Muscle layer of duodenum (tissue), 2 donors: ENCODE data around the gene GRIK4.

Experiments used
- H3K27ac ChIP-seq: one replicate; pipeline ENCODE4 v1.7.0; 2013; ENCODE audit warnings: mild to moderate bottlenecking, low read length
- H3K27me3 ChIP-seq: one replicate; pipeline ENCODE4 v1.7.0; 2013; ENCODE audit warnings: low read depth, mild to moderate bottlenecking, control low read depth, low read length
- H3K36me3 ChIP-seq, 2 donors: one replicate each; pipeline ENCODE4 v1.7.0; 2013; ENCODE audit warnings: low read length in 2 of 2, control low read depth in 1 of 2, mild to moderate bottlenecking in 1 of 2; ENCODE audit not compliant: insufficient read depth in 2 of 2, control insufficient read depth in 1 of 2
- H3K4me1 ChIP-seq, 2 donors: one replicate each; pipeline ENCODE4 v1.7.0; 2013; ENCODE audit warnings: low read length in 2 of 2, mild to moderate bottlenecking in 2 of 2, control low read depth in 1 of 2, moderate library complexity in 1 of 2; ENCODE audit not compliant: insufficient read depth in 2 of 2, control insufficient read depth in 1 of 2
- H3K4me3 ChIP-seq, 2 donors: one replicate each; pipeline ENCODE4 v1.7.0; 2013; ENCODE audit warnings: low read length in 2 of 2, low read depth in 1 of 2, mild to moderate bottlenecking in 1 of 2
- H3K9me3 ChIP-seq, 2 donors: one replicate each; pipeline ENCODE4 v1.7.0; 2013; ENCODE audit warnings: low read length in 2 of 2, control low read depth in 1 of 2, mild to moderate bottlenecking in 1 of 2; ENCODE audit not compliant: control insufficient read depth in 1 of 2
- donor health status: healthy.

Gene GRIK4

DNA sequence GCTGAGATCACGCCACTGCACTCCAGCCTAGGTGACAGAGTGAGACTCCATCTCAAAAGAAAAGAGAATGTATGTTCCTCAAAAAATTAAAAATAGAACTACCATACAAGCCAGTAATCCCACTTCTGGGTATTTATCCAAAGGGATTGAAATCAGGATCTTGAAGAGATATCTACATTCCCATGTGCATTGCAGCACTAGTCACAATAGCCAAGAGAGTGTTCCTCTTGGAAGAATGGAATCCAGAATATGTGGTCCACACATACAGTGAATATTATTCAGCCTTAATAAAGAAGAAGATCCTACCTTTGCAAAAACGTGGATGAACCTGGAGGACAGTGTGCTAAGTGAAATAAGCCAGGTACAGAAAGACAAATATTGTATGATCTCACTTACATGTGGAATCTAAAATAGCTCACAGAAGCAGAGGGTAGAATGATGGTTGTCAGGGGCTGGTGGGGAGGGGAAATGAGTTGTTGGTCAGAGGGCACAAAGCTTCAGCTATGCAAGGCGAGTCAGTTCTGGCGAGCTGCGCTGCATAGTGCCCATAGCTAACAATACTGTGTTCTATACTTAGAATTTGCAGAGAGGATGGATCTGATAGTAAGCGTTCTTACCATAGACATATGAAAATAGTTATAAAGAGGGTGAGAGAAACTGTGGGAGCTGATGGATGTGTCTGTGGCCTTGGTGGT, 32.1 kb downstream of the GRIK4 start:
- H3K27me3 ChIP-seq: no peaks in the 10 kb centered on the region
- H3K4me3 ChIP-seq: no peak overlapping the region
- H3K27ac ChIP-seq: no peak overlapping the region
- H3K36me3 ChIP-seq: no peaks in the 10 kb centered on the region
- peaks cover 3 to 18% of the 10 kb centered on the region in 2 donors for H3K4me1 ChIP-seq
- peaks cover 0 to 4% of the 10 kb centered on the region in 2 donors for H3K9me3 ChIP-seq

GRCh38 chr11:120545813-120546212, 34.3 kb downstream of the GRIK4 start:
- peaks cover 0 to 4% of the 10 kb centered on the region in 2 donors for H3K9me3 ChIP-seq
- H3K4me3 ChIP-seq: no peak overlapping the region
- H3K27ac ChIP-seq: no peak overlapping the region
- no peaks in the 10 kb centered on the region for H3K27me3 ChIP-seq
- peaks cover 3 to 18% of the 10 kb centered on the region in 2 donors for H3K4me1 ChIP-seq
- no peaks in the 10 kb centered on the region for H3K36me3 ChIP-seq

DNA sequence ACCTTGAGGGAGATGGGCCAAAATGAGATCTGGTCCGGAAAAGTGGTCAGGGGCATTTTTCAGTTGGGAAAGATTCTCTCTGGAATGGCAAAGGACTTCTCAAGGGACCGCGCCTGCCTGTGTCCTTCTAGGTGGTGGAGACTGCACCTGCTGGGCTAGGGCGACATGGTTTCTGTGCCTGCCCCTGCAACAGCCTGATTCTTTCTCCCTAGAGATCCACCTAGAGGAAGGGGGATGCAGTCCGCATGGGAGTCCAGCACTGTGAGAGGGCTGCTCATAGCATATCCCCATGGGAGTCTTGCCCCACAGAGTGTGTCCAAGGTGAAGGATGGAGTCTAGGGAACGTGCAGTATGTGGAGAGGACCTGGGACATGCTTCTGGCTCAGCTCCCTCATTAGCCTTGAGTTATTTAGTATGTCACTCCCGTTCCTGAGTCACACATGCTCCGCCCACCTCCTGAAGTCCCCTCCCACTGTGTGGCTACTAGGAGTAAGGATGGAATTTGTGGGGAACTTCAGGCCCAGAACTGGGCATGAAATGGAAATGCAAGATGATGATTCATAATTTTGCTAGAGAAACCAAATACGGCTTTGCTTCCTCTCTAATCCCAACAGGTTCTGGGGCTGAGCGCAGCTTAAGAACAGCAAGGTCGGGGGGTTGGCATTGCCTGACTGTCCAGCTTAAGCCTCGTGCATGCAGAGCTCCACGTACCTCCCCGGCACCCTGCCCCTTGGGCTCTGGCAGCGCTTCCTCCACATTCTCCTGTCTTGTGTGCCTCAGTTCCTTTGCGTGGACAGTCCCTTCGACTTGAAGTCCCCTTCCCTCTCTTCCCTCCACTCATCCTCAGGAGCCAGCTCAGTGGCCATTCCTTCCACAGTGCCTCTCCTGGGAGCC, 35.0 kb downstream of the GRIK4 start:
- Histone ChIP-seq H3K4me1 (peaks cover 3 to 18% of the 10 kb centered on the region in 2 donors), H3K27me3 (no peaks in the 10 kb centered on the region), H3K27ac (peak overlapping the region; percentile 2), H3K9me3 (peaks cover 0 to 2% of the 10 kb centered on the region in 2 donors), H3K4me3 (no peak overlapping the region), H3K36me3 (no peaks in the 10 kb centered on the region)

DNA sequence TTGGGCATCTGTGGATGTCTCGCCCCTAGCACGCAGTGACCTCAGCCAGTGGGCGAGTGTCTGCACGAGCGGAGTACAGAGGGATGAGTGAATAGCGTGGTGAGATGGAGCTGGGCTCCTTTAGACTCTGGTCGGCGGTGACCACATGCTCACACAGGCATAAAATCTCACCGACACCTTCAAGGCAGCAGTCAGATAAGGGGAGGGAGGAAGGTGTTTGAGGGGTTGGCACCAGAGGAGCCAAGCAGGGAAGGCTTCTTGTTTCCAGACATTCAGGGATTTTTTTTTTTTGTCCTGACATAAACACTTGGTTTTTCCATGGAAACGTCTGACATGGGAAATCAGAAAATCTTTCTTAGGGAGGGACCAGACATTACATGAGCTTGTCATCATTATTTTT, 35.8 kb downstream of the GRIK4 start:
- Histone ChIP-seq H3K4me3 (no peak overlapping the region), H3K9me3 (no peaks in the 10 kb centered on the region), H3K27ac (peak overlapping the region; percentile 7), H3K4me1 (peaks cover 3 to 18% of the 10 kb centered on the region in 2 donors), H3K36me3 (no peaks in the 10 kb centered on the region), H3K27me3 (no peaks in the 10 kb centered on the region)

DNA sequence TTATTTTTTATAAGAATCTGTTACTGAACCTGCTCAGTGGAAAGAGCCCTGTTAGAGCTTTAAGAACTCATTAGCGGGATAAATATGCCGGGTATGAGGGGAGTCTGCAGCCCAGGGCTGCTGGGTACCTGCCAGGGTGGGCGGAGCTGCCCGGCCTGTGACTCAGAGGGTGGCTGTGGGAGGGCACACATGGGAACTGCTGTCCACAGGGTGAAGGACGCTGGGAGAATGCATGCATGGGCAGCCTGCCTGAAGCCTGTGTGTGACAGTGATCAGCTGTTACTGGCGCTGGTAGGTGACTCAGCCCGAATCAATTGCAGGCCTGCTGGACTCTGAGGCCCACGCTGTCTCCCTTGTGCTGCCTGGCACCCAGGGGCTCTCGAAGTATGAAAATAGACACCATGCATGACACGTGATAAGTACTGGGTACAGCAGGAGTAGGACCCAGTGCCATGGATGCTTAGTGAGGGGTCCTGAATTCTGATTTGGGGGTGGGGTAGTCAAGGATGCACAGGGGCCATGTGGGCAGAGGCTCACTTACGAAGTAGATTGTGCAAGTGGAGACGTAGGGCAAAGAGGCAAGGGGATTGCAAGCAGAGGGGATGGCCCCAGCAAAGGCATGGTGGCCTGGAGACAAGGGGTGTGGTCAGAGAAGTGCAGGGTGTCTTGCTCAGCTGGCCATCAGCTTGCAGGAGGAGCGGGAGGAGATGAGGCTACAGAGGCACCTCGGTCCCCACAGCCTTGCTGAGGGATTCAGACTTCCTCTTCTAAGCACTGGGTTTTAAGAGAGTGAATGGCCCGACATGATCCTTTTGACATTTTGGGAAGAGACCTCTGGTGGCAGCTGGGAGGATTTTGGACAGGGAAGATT, 36.5 kb downstream of the GRIK4 start:
- Histone ChIP-seq H3K27ac (peak overlapping the region; percentile 7), H3K36me3 (no peaks in the 10 kb centered on the region), H3K4me1 (peaks cover 3 to 18% of the 10 kb centered on the region in 2 donors), H3K27me3 (no peaks in the 10 kb centered on the region), H3K4me3 (no peak overlapping the region), H3K9me3 (no peaks in the 10 kb centered on the region)

DNA sequence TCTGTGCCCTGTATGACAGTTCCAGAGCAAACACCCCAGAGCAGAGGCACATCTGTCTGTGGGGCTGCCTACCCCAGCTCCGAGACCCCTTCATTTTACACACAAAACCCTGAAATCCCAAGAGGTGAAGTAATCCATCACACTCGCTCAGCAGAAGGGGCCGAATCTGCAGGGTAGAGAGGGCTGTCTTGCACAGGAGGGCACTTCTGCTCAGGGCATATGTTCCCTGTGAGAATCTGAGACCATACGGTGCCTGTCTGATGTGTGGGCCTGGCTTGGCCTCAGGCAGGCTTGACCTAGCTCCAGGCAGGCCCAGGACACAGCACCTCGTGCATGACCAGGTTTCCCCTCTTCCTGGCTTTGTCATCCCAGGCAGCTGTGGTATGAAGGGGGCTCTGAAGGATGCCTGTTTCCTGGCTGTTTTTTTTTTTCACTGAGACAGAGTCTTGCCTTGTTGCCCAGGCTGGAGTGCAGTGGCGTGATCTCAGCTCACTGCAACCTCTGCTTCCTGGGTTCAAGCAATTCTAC, 37.2 kb downstream of the GRIK4 start:
- H3K27ac ChIP-seq: no peak overlapping the region
- H3K4me3 ChIP-seq: no peak overlapping the region
- H3K9me3 ChIP-seq: no peaks in the 10 kb centered on the region
- H3K27me3 ChIP-seq: no peaks in the 10 kb centered on the region
- peaks cover 3 to 18% of the 10 kb centered on the region in 2 donors for H3K4me1 ChIP-seq
- no peaks in the 10 kb centered on the region for H3K36me3 ChIP-seq

DNA sequence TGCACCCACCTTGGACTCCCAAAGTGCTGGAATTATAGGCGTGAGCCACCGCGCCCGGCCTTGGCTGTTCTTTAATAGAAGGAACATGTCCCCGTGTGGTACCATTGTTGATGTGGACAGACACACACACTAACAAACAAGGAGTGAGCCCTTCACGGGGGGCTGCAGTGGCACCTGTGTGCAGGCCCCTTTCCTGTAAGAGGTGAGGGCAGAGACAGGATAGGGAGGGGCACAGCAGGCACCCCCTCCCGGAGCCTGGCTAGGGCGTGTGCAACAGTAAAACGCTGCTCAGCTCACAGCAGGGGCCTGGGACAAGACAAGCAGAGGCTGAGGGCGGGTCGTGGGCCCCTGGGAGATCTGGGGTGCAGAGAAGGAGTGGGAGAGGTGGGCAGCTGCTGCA, 37.8 kb downstream of the GRIK4 start:
- H3K4me1 ChIP-seq: peaks cover 3 to 18% of the 10 kb centered on the region in 2 donors
- H3K27ac ChIP-seq: no peak overlapping the region
- H3K4me3 ChIP-seq: no peak overlapping the region
- no peaks in the 10 kb centered on the region for H3K36me3 ChIP-seq
- H3K9me3 ChIP-seq: no peaks in the 10 kb centered on the region
- no peaks in the 10 kb centered on the region for H3K27me3 ChIP-seq

DNA sequence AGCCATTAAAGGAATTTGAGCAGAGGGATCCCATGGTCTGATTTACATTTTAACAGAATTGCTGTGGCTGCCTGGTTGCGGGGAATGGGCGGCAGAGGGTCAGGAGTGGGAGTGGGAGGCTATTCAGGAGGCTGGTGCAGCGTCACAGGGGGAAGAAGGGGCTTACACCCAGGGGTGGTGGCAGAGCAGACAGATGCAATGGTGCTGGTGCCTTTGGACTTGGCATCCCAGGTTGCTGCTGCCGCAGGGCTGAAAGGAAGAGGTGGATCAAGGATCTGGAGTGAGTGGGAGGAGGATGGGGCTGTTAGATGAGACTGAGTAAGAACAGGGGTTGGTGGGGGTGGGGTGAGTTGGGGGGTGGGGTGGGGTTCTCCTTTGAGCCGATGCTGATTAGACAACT, 38.5 kb downstream of the GRIK4 start:
- Histone ChIP-seq H3K27ac (no peak overlapping the region), H3K9me3 (no peaks in the 10 kb centered on the region), H3K4me1 (peaks cover 3 to 21% of the 10 kb centered on the region in 2 donors), H3K27me3 (no peaks in the 10 kb centered on the region), H3K36me3 (no peaks in the 10 kb centered on the region), H3K4me3 (no peak overlapping the region)

DNA sequence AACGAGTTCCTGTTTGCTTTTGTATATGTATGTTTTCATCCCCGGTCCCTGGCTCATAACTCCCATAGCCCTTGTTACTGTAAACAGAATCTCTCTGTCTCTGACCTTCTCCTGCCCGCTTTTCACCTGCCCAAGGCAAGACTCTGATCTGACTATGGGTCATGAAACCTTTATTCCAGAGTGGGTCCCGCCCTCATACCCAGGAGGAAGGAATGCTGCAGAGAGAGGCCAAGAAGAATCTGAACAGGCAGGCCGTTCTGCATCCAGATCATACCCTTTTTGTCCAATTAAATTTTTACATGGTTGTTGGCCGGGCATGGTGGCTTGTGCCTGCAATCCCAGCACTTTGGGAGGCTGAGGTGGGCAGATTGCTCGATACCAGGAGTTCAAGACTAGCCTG, 39.6 kb downstream of the GRIK4 start:
- no peaks in the 10 kb centered on the region for H3K9me3 ChIP-seq
- no peaks in the 10 kb centered on the region for H3K36me3 ChIP-seq
- no peak overlapping the region for H3K27ac ChIP-seq
- H3K27me3 ChIP-seq: no peaks in the 10 kb centered on the region
- H3K4me1 ChIP-seq: peaks cover 3 to 24% of the 10 kb centered on the region in 2 donors
- no peak overlapping the region for H3K4me3 ChIP-seq

- Histone ChIP-seq H3K4me3 (no peak overlapping the region), H3K4me1 (peaks cover 0 to 6% of the 10 kb centered on the region in 2 donors), H3K9me3 (no peaks in the 10 kb centered on the region), H3K27me3 (no peaks in the 10 kb centered on the region), H3K27ac (no peak overlapping the region), H3K36me3 (no peaks in the 10 kb centered on the region)
Measured at GRCh38 chr11:120554766-120555432, 43.4 kb downstream of the GRIK4 start.
